Measurements from ENCODE around the gene CMC1.

Gene CMC1

GRCh38 chr3:28343144-28343543, 101.7 kb downstream of the CMC1 start:
- no peak overlapping the region for H3K4me3 ChIP-seq (ENCODE audit: low read depth, low read length)
- TF ChIP-seq CTCF (IDR thresholded peaks at IDR 0.05; ENCODE audit: borderline replicate concordance, insufficient read depth, low read depth, low read length), result no peak

DNA sequence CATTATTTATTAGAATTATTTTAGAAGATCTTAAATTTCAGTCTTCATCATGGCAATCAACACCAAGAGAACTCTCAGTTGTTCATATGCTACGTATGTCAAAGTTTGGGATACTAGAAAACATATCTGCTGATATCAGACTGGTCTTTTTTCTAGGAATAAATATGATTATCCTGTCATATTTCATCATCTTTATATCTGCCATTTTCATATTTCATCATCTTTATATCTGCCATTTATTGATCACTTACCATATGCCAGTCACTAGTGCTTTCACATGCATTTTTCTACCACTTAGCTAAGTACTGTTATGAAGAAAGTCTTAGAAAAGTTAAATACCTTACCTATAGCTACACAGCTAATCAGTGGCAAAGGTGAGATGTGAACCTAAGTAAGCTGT, 104.3 kb downstream of the CMC1 start:
- H3K4me3 ChIP-seq (ENCODE audit: low read depth, low read length), result no peak overlapping the region
- no peak for TF ChIP-seq CTCF (IDR thresholded peaks at IDR 0.05; ENCODE audit: borderline replicate concordance, insufficient read depth, low read depth, low read length)

DNA sequence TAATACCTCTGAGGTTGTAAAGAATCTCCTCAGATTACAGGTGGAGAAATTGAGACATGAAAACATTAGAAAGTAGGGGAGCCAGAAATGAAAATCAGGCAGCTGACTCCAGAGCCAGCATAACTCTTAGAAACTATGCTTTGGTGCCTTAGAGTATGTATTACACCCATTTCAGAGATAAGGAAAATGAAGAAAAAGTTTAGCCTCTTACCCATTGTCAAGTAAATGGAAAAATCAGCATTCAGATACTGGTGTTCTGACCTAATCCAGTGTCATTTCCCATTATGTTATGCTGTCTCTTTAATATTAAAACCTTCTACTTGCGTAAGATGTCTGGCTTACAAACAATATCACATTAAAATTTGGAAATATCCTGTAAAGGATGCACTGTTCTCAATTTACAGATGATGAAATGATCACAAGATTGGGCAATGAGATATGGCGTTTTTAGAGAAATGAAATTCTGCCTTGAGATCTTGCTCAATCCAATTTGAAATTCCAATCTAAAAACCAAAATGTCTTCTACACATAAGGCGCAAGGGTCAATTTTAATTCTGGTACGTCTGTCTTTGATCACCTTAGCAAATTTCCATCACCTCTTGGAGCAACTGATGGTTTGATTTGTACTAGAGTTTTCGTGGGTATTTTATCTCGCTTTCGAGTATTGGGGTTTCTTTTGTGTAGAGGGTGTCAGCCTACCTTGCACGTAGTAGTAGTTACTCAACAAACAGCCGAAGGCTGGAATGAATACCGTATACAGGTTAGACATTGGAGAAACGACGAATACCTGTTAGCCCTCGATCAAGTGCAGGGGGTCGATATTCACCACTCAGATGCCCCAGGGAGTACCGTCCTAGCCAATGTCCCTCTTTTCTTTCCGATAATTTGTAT, 106.2 kb downstream of the CMC1 start:
- peak overlapping the region; percentile 96 for H3K4me3 ChIP-seq (ENCODE audit: low read depth, low read length)
- TF ChIP-seq CTCF (IDR thresholded peaks at IDR 0.05; ENCODE audit: borderline replicate concordance, insufficient read depth, low read depth, low read length), result no peak

DNA sequence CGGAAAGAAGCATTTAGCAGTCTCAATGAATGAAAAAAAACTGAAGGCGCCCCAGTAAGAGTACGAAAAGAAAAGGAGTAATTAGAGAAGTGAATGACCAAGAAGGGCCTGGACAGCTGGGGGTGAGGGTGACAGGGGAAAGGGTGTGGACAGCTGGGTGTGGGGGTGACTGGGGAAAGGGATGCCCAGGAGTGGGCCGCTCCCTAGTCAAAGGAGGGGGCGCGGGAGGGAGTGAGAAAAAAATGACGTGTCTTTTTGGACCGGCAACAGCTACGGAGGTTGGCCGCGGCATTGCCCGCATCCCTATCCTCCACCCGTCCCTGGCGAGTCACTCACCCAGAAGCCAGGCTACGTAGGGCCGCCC, 106.8 kb downstream of the CMC1 start:
- TF ChIP-seq CTCF (IDR thresholded peaks at IDR 0.05; ENCODE audit: borderline replicate concordance, insufficient read depth, low read depth, low read length), result no peak
- peak overlapping the region; percentile 96 for H3K4me3 ChIP-seq (ENCODE audit: low read depth, low read length)

- peak; percentile 27; the same call in 1 of the 2 replicates for TF ChIP-seq CTCF (IDR thresholded peaks at IDR 0.05; ENCODE audit: borderline replicate concordance, insufficient read depth, low read depth, low read length)
- H3K4me3 ChIP-seq (ENCODE audit: low read depth, low read length), result peak within 1 kb of the TSS; percentile 96
These were observed 107.4 kb downstream of the CMC1 start, which contains the start of the genes AZI2 and ZCWPW2 for GRCh38 chr3:28348629-28349468. Gene AZI2 (minus strand): TSS chr3:28348824. CDS start chr3:28340617, 8,207 bp downstream. Gene ZCWPW2 (plus strand): TSS chr3:28348721. CDS start chr3:28413069, 64,348 bp downstream.

GRCh38 chr3:28349469-28350000, 108.1 kb downstream of the CMC1 start:
- no peak for TF ChIP-seq CTCF (IDR thresholded peaks at IDR 0.05; ENCODE audit: borderline replicate concordance, insufficient read depth, low read depth, low read length)
- H3K4me3 ChIP-seq (ENCODE audit: low read depth, low read length), result peak overlapping the region; percentile 96

Data from GM12875 (cell line).